CD14-positive monocyte (primary cell): Measurements from ENCODE around the gene CKMT2. TPM values are rescaled to one million over a fixed set of nuclear protein-coding genes. Genes with fewer than 3 reads are reported as not detected.

Experiments
- DNase-seq, 3 donors: peaks; one replicate each; pipeline ENCODE4 v3.0.0-alpha.2; 2011 to 2022
- H2AFZ ChIP-seq: 2 replicates; pipeline ENCODE4 v1.6.0; 2012; ENCODE audit warnings: mild to moderate bottlenecking, low read depth, low read length, inconsistent platforms; ENCODE audit not compliant: insufficient read depth, poor library complexity, severe bottlenecking
- H3K27ac ChIP-seq, 2 donors: 1 replicate in 1 of 2; 2 replicates in 1 of 2; pipeline ENCODE4 v1.5.1; 2012 to 2013; ENCODE audit warnings: low read length in 2 of 2, control low read depth in 1 of 2, inconsistent platforms in 1 of 2, low read depth in 1 of 2, mild to moderate bottlenecking in 1 of 2
- H3K27me3 ChIP-seq, 2 donors: one replicate each; pipeline versions ENCODE4 v1.6.0 to v1.6.1; 2011 to 2013; ENCODE audit warnings: low read length in 2 of 2; ENCODE audit not compliant: control insufficient read depth in 2 of 2, insufficient read depth in 2 of 2
- H3K36me3 ChIP-seq, 2 donors: replicated peaks in 1 of 2; 1 replicate in 1 of 2; 2 replicates in 1 of 2; pipeline versions ENCODE4 v1.5.1 to v1.6.1; 2012 to 2013; ENCODE audit warnings: low read length in 2 of 2, control low read depth in 1 of 2, inconsistent platforms in 1 of 2, mild to moderate bottlenecking in 1 of 2; ENCODE audit not compliant: insufficient read depth in 2 of 2, control insufficient read depth in 1 of 2
- H3K4me1 ChIP-seq, 2 donors: 1 replicate in 1 of 2; 2 replicates in 1 of 2; pipeline versions ENCODE4 v1.5.1 to v1.6.1; 2012 to 2013; ENCODE audit warnings: low read length in 2 of 2, control low read depth in 1 of 2, inconsistent platforms in 1 of 2, mild to moderate bottlenecking in 1 of 2, moderate library complexity in 1 of 2; ENCODE audit not compliant: insufficient read depth in 2 of 2, control insufficient read depth in 1 of 2
- H3K4me2 ChIP-seq: replicated peaks from 2 replicates; pipeline ENCODE3; 2012; ENCODE audit warnings: low read length, moderate library complexity, mild to moderate bottlenecking; ENCODE audit not compliant: poor library complexity, severe bottlenecking; ENCODE audit errors: extremely low read depth
- H3K4me3 ChIP-seq, 3 experiments: fragments of 200-600 bp in 1 of 3; sonication (generic) in 1 of 3; replicated peaks in 1 of 3; 1 replicate in 2 of 3; 2 replicates in 1 of 3; pipeline ENCODE4 v1.5.1; 2011 to 2013; ENCODE audit warnings: low read length in 3 of 3, mild to moderate bottlenecking in 3 of 3, control low read depth in 2 of 3, low read depth in 2 of 3, inconsistent platforms in 1 of 3, moderate library complexity in 1 of 3
- H3K79me2 ChIP-seq: 2 replicates; pipeline ENCODE4 v1.6.0; 2012; ENCODE audit warnings: mild to moderate bottlenecking, control low read depth, inconsistent platforms, low read length, moderate library complexity; ENCODE audit not compliant: insufficient read depth
- H3K9ac ChIP-seq: 2 replicates; pipeline ENCODE4 v1.6.0; 2017; ENCODE audit warnings: low read length, mild to moderate bottlenecking; ENCODE audit not compliant: insufficient read depth, poor library complexity, severe bottlenecking
- H3K9me3 ChIP-seq, 2 donors: replicated peaks in 1 of 2; 1 replicate in 1 of 2; 2 replicates in 1 of 2; pipeline versions ENCODE4 v1.5.1 to v1.6.1; 2012 to 2013; ENCODE audit warnings: low read length in 2 of 2, control low read depth in 1 of 2; ENCODE audit not compliant: control insufficient read depth in 1 of 2, insufficient read depth in 1 of 2
- H4K20me1 ChIP-seq: 2 replicates; pipeline ENCODE4 v1.6.0; 2012; ENCODE audit warnings: mild to moderate bottlenecking, low read length, control low read depth, moderate library complexity; ENCODE audit not compliant: insufficient read depth
- H3K27ac Mint-ChIP-seq, 7 donors: one replicate each; pipeline ENCODE4 v1.8.0; 2020; ENCODE audit warnings: mild to moderate bottlenecking in 7 of 7, mixed read lengths in 7 of 7, moderate library complexity in 6 of 7, inconsistent platforms in 2 of 7
- H3K27me3 Mint-ChIP-seq, 3 donors: one replicate each; pipeline ENCODE4 v1.8.0; 2021 to 2022; ENCODE audit warnings: low read depth in 3 of 3, mild to moderate bottlenecking in 3 of 3, mixed read lengths in 3 of 3, moderate library complexity in 3 of 3, inconsistent platforms in 1 of 3
- H3K36me3 Mint-ChIP-seq, 2 donors: one replicate each; pipeline ENCODE4 v1.8.0; 2020; ENCODE audit warnings: mixed read lengths in 2 of 2, inconsistent platforms in 1 of 2, mild to moderate bottlenecking in 1 of 2
- H3K4me1 Mint-ChIP-seq: one replicate; pipeline ENCODE4 v1.8.0; 2020; ENCODE audit warnings: mild to moderate bottlenecking, mixed read lengths
- H3K4me3 Mint-ChIP-seq, 2 donors: one replicate each; pipeline ENCODE4 v1.8.0; 2020; ENCODE audit warnings: mild to moderate bottlenecking in 2 of 2, mixed read lengths in 2 of 2, moderate library complexity in 1 of 2
- H3K9me3 Mint-ChIP-seq, 7 donors: one replicate each; pipeline ENCODE4 v1.8.0; 2020 to 2022; ENCODE audit warnings: mixed read lengths in 7 of 7, mild to moderate bottlenecking in 6 of 7, moderate library complexity in 6 of 7, inconsistent platforms in 2 of 7
- WGBS: methylation state at CpG from one replicate; pipeline ENCODE4 v1.1.5; 2013; ENCODE audit warnings: missing lambda C conversion rate; ENCODE audit not compliant: insufficient coverage; 5-methylcytosine and 5-hydroxymethylcytosine counted together
- intact Hi-C, 2 donors: fragments of 100-400 bp; cut with micrococcal nuclease; formaldehyde crosslinking; loops; one replicate each; pipeline versions ENCODE4 v1.15.0 to v1.15.1; 2023
- polyA plus RNA-seq, 3 donors: library from polyadenylated mRNA; depleted of rRNA in 1 of 3; unstranded in 2 of 3; stranded (reverse) in 1 of 3; fragments of 300-500 nt in 2 of 3; fragments of >200 nt in 1 of 3; fragmentation: Illumina TruSeq in 2 of 3; gene quantifications; 1 replicate in 2 of 3; 2 replicates in 1 of 3; pipeline ENCODE4 v1.2.3, GENCODE V29; 2012 to 2021
- TF ChIP-seq, protein P1 (sequence below): fragments of 200-600 bp; IDR thresholded peaks from one replicate; pipeline ENCODE4 v1.8.0; 2022; ENCODE audit warnings: antibody characterized with exemption, mild to moderate bottlenecking

The CKMT2 gene
- polyA plus RNA-seq, 3 donors: not detected

- H3K4me1 ChIP-seq: no peaks in the 10 kb centered on the region
- H3K27me3 ChIP-seq: no peaks in the 10 kb centered on the region
- H3K9ac ChIP-seq: no peak overlapping the region
- Mint-ChIP-seq H3K36me3 (no peaks in the 10 kb centered on the region), H3K4me3 (no peak overlapping the region), H3K27me3 (peaks cover 1 to 3% (median 2%) of the 10 kb centered on the region in 3 donors), H3K27ac (no peak overlapping the region), H3K9me3 (peaks cover 0 to 3% (median 0%) of the 10 kb centered on the region in 7 donors), H3K4me1 (no peaks in the 10 kb centered on the region)
- no peak overlapping the region for H2AFZ ChIP-seq
- 100% methylated on average over 1 of the region's 3 CpGs for WGBS
- H3K36me3 ChIP-seq: no peaks in the 10 kb centered on the region
- intact Hi-C loops: no loop called here
- TF ChIP-seq, protein P1, sequence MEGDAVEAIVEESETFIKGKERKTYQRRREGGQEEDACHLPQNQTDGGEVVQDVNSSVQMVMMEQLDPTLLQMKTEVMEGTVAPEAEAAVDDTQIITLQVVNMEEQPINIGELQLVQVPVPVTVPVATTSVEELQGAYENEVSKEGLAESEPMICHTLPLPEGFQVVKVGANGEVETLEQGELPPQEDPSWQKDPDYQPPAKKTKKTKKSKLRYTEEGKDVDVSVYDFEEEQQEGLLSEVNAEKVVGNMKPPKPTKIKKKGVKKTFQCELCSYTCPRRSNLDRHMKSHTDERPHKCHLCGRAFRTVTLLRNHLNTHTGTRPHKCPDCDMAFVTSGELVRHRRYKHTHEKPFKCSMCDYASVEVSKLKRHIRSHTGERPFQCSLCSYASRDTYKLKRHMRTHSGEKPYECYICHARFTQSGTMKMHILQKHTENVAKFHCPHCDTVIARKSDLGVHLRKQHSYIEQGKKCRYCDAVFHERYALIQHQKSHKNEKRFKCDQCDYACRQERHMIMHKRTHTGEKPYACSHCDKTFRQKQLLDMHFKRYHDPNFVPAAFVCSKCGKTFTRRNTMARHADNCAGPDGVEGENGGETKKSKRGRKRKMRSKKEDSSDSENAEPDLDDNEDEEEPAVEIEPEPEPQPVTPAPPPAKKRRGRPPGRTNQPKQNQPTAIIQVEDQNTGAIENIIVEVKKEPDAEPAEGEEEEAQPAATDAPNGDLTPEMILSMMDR: no peak
- no peaks in the 10 kb centered on the region for H4K20me1 ChIP-seq
- DNase-seq: no peak
- no peak overlapping the region for H3K4me2 ChIP-seq
- H3K79me2 ChIP-seq: no peaks in the 10 kb centered on the region
- H3K4me3 ChIP-seq: no peak overlapping the region
- peaks cover 0 to 3% of the 10 kb centered on the region in 2 donors for H3K9me3 ChIP-seq
- no peak overlapping the region for H3K27ac ChIP-seq
These were observed 13.7 kb upstream of the CKMT2 start for GRCh38 chr5:81219389-81219788.

- Histone ChIP-seq H3K4me3 (no peak overlapping the region), H3K79me2 (no peaks in the 10 kb centered on the region), H3K27me3 (no peaks in the 10 kb centered on the region), H3K9me3 (peaks cover 0 to 3% of the 10 kb centered on the region in 2 donors), H3K4me1 (no peaks in the 10 kb centered on the region), H3K4me2 (no peak overlapping the region), H4K20me1 (no peaks in the 10 kb centered on the region), H3K27ac (no peak overlapping the region), H2AFZ (no peak overlapping the region), H3K36me3 (no peaks in the 10 kb centered on the region), H3K9ac (no peak overlapping the region)
- H3K36me3 Mint-ChIP-seq: no peaks in the 10 kb centered on the region
- DNase-seq: no peak
- intact Hi-C loops: no loop called here
- H3K27ac Mint-ChIP-seq: no peak overlapping the region
- H3K4me1 Mint-ChIP-seq: no peaks in the 10 kb centered on the region
- H3K27me3 Mint-ChIP-seq: peaks cover 0 to 4% (median 2%) of the 10 kb centered on the region in 3 donors
- TF ChIP-seq, protein P1: no peak
- H3K9me3 Mint-ChIP-seq: peaks cover 0 to 3% (median 0%) of the 10 kb centered on the region in 7 donors
- no peak overlapping the region for H3K4me3 Mint-ChIP-seq
These were observed 10.8 kb upstream of the CKMT2 start for GRCh38 chr5:81222285-81222684.
